ENCODE measurements around the gene AVEN.

GRCh38 chr15:33844186-33844585 lies 194.8 kb downstream of the AVEN start:
- no peak for TF ChIP-seq CTCF (IDR thresholded peaks at IDR 0.05; ENCODE audit: low read length)
- no peak for TF ChIP-seq EZH2 (IDR thresholded peaks at IDR 0.05; ENCODE audit: borderline replicate concordance, low read length)

Measured in OCI-LY1 (cell line).